GM21360 (cell line): ENCODE data around the gene SOX15.

Experiments used
- ATAC-seq: cut with Tn5 transposase; IDR thresholded peaks from one replicate; pipeline ENCODE4 v1.9.1; 2021; ENCODE audit warnings: mild to moderate bottlenecking, moderate library complexity; ENCODE audit not compliant: unreplicated experiment

The SOX15 gene

DNA sequence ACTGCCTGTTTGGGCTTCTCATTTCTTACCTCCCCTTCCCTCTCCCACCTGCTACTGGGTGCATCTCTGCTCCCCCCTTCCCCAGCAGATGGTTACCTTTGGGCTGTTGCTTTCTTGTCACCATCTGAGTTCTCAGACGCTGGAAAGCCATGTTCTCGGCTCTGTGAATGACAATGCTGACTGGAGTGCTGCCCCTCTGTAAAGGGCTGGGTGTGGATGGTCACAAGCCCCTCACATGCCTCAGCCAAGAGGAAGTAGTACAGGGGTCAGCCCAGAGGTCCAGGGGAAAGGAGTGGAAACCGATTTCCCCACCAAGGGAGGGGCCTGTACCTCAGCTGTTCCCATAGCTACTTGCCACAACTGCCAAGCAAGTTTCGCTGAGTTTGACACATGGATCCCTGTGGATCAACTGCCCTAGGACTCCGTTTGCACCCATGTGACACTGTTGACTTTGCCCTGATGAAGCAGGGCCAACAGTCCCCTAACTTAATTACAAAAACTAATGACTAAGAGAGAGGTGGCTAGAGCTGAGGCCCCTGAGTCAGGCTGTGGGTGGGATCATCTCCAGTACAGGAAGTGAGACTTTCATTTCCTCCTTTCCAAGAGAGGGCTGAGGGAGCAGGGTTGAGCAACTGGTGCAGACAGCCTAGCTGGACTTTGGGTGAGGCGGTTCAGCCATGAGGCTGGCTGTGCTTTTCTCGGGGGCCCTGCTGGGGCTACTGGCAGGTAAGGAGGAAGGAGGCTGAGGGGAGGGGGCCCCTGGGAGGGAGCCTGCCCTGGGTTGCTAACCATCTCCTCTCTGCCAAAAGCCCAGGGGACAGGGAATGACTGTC is 10.7 kb downstream of the SOX15 start, which contains the start of gene CD68:
Gene CD68 (plus strand): TSS at position 638 of the 833 bp plus-strand sequence. CDS start 40 bp downstream, at position 678.
- ATAC-seq = no peak

DNA sequence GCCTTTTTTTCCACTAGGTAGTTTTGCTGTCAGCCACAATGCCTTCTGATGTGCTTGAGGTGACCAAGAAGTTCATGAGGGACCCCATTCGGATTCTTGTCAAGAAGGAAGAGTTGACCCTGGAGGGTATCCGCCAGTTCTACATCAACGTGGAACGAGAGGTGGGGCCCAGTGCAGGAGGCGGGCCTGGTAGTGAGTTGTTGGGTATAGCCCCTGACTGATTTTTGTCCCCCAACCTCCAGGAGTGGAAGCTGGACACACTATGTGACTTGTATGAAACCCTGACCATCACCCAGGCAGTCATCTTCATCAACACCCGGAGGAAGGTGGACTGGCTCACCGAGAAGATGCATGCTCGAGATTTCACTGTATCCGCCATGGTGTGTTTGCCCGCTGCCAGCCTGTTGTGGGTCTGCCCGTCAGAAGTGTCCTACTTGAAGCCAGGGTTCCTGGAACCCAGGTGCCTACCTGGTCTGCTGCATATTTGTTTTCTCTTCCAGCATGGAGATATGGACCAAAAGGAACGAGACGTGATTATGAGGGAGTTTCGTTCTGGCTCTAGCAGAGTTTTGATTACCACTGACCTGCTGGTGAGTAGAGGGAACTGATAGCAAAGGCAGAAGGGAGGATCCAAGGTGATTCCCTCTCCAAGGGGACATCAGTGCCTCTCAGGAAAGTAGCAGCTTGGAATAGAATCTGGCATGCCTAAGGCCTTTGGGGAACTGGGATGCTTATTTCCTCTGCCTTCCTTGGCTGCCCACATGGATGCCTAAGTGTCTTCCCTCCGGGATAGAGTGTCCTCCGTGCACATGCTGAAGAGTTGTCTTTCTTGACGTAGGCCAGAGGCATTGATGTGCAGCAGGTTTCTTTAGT is 12.3 kb downstream of the SOX15 start:
- ATAC-seq = no peak

DNA sequence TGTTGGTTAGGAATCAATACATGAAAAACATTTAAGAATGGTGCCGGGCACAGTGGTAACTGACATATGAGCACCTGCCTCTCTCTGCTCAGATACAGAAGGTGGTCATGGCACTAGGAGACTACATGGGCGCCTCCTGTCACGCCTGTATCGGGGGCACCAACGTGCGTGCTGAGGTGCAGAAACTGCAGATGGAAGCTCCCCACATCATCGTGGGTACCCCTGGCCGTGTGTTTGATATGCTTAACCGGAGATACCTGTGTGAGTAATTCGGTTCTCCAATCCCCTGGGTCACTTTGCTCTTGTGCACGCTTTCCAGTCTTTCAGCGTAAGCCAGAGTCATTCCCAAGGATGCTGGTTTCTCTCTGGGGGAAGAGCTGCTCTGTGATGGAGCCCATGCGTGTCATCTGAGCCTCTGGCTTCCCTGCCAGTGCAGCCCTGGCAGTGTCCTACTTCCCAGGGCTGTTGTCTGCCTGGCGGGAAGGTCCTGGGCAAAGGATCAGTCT is 13.4 kb downstream of the SOX15 start:
- no peak for ATAC-seq

GRCh38 chr17:7575959-7576358 is 13.9 kb downstream of the SOX15 start:
- ATAC-seq = no peak

DNA sequence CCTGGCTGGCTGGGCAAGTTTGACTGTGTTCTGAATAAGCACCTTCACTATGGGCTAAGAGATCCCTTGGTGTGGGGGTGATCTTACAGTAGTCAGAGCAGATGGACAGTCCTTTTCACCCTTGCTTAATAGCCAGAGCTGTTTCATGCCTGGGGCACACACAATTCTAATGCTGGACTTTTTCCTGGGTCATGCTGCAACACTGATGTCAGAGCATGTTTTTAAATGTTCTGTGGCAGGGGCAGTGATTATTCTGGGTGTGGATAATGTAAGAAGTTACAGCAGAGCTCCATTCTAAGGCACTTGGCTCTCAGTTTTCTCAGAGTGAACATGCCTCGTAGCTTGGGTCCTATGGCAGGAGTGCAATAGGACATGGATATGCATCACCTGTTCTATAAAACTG is 14.4 kb downstream of the SOX15 start:
- no peak for ATAC-seq

DNA sequence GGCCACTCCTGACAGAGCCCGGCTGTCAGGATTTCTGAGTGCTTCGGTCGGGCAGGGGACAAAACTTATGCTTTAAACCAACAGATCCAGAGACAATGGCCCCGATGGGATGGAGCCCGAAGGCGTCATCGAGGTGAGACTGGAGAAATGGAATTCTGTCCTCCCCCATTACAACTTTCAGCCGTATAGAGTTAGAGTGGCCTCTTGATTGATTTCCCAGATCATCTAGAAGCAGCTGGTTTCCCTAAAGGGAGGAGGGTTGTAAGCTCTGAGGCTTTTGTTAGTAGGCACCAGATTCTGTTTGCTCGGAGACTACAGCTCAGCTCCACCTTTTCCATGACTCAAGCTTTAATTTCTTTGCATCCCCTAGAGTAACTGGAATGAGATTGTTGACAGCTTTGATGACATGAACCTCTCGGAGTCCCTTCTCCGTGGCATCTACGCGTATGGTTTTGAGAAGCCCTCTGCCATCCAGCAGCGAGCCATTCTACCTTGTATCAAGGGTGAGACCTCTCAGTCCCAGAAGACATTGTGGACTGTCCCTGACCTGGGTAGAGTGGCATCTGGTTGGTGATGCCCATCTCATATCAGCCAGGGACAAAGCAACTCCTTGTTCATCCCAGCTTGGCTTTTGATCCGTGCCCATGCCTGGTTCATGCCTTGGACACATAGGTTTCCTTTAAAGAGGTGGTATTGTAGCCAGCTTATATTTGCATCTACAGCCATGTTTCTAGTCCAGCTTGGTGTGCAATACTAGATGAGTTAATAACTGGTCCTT is 15.5 kb downstream of the SOX15 start:
- ATAC-seq = no peak

GRCh38 chr17:7573324-7574080 is 16.4 kb downstream of the SOX15 start:
- no peak for ATAC-seq

GRCh38 chr17:7572588-7573323 is 17.1 kb downstream of the SOX15 start:
- ATAC-seq = peak; percentile 83

DNA sequence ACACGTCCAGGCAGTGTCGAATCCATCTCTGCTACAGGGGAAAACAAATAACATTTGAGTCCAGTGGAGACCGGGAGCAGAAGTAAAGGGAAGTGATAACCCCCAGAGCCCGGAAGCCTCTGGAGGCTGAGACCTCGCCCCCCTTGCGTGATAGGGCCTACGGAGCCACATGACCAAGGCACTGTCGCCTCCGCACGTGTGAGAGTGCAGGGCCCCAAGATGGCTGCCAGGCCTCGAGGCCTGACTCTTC is 17.6 kb downstream of the SOX15 start:
- ATAC-seq = no peak

DNA sequence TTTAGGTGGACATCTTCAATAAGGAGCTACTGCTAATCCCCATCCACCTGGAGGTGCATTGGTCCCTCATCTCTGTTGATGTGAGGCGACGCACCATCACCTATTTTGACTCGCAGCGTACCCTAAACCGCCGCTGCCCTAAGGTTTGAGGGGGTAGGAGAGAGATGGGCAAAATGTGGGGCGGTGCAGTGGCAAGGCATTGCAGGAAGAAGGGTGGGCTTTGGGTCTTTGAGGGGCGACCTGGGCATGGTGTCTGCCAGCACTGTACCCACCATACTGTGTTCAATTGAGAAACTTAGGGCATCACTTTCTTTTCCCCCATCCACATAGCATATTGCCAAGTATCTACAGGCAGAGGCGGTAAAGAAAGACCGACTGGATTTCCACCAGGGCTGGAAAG is 19.5 kb downstream of the SOX15 start:
- no peak for ATAC-seq

DNA sequence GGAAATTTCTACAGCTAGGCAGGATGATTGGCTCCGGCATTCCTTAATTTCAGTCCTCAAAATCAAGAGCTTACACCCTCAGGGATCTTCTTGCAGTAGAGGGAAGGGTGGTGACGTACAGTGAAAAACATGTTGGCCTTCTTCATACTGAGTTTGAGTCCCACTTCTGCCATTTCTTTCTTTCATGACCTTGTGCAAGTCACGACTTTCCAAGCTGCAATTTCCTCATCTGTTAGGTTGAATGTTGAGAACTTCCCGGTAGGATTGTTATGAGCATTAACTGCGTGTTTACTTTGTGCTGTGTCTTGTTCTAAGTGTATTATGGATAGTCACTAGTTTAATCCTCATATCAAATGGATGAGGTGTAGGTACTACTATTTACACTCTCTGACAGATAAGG is 20.3 kb downstream of the SOX15 start:
- no peak for ATAC-seq

GRCh38 chr17:7563115-7563869 is 26.6 kb downstream of the SOX15 start:
- no peak for ATAC-seq

DNA sequence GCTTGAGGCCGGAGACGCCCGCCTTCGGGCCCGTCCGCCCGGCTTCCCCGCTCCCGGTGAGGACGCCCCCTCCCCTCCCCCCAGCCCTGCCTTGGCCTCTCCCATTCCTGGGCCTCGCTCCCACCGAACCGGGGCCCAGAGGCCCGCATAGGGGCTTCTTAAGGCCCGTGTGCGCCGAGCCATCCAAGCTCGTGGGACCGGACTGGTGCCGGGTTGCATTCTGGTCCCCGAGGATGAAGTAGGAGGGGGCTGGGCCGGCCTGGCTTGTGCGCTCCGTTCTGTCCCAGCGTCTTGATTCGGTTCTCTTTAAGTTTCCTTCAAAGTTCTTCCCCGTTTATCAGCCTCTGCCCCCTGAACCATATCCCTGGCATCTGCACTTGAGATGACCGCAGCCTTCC is 27.7 kb downstream of the SOX15 start:
- ATAC-seq = peak; percentile 8

DNA sequence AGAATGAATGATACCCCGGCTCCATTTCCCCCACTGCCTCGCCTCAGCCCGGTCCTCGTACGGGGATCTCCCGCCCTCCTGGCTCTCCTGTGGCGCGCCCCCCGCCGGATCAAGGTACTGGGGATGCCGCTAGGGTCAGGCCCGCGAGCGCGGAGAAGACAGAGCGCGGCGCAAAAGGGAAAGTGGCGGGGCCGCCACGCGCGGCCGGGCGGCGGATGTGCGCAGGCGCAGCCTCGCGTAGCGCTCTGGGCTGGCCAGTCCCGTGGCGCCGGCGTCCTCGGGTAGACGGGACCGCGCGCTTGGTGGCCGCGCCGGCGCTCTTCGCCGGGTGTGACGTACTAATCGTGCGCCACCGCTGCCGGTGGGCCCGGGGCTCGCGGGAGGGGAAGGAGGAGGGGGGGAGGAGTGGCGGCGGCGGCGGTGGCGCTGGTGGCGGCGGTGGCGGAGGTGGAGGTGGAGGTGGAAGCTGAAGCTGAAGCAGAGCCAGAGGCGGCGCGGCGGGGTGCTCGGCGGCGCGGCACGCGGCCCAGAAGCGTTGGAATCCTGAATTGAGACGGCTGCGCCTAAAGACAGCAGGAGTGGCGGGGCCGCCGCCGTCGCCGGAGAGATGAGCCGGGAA is 28.2 kb downstream of the SOX15 start, which contains the start of gene SENP3:
Gene SENP3 (plus strand): TSS at position 331 of the 619 bp plus-strand sequence. CDS start 1,158 bp downstream, outside the sequence.
- peak; percentile 54 for ATAC-seq

GRCh38 chr17:7561028-7561575 is 28.8 kb downstream of the SOX15 start:
- peak; percentile 40 for ATAC-seq

- no peak for ATAC-seq
Measured at GRCh38 chr17:7560172-7561027, 29.5 kb downstream of the SOX15 start.
